ENCODE measurements around the gene PCDH7. TPM values are rescaled to one million over a fixed set of nuclear protein-coding genes. Genes with fewer than 3 reads are reported as not detected.
A peak's percentile ranks its signal among the peaks of the same experiment; 100 is the strongest.

PCDH7 gene
- total and polyA plus RNA-seq, 7 donors: 0.60 to 221 (median 156) TPM

DNA sequence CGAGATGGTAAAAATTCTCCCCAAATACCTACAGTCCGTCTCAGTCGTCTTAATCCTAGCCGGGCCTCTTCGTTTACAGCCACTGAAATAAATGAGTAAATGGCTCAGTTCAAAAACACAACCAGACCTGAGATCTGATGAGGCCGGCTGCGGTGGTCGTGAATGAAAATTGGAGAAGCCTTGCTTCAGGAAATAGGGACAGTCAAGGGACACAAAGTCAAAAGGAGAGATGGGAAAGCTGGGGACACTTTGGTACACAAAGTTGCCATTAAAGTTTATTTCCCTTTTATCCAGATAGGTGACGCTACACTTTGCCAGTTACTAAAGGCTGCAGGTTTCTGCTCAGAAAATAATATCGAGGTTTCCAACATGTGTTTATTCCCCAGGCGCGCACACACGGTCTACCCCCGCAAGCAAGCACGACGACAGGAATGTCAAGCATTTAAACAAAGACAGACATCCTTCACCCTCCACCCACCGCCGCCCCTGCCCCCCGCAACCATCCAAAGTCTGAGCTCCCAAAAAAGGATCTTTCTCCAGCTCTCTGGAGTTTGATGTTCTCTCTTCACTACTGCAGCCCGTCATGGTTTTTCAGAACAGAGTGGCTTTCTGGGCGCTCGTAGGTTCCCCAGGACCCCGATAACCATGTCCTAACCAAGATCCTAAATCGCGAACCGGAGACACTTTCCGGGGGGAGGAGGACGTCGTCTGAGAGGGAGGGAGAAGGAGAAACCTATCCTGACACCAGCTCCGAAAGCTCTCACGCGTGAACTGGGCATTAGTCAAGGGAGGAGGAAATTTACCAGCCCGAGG lies 1.3 kb upstream of the PCDH7 start:
- 1 to 2% methylated on average over 33 of the region's 33 CpGs for WGBS, 2 donors
- peak overlapping the region; percentile 62 to 92 (median 80) for H3K4me3 ChIP-seq
- peaks cover 0 to 5% (median 0%) of the 10 kb centered on the region in 3 donors for H3K27me3 ChIP-seq
- H3K4me1 ChIP-seq: peaks cover 0 to 10% (median 5%) of the 10 kb centered on the region in 4 donors
- H3K36me3 ChIP-seq: no peaks in the 10 kb centered on the region
- intact Hi-C loops (cut with DNase I): loop anchor here (10.0 kb wide), 2 partner anchors 426 to 636 kb away; no protein-coding TSS in a partner anchor
- no peak for TF ChIP-seq EP300 (IDR thresholded peaks at IDR 0.05)
- TF ChIP-seq, protein P1, sequence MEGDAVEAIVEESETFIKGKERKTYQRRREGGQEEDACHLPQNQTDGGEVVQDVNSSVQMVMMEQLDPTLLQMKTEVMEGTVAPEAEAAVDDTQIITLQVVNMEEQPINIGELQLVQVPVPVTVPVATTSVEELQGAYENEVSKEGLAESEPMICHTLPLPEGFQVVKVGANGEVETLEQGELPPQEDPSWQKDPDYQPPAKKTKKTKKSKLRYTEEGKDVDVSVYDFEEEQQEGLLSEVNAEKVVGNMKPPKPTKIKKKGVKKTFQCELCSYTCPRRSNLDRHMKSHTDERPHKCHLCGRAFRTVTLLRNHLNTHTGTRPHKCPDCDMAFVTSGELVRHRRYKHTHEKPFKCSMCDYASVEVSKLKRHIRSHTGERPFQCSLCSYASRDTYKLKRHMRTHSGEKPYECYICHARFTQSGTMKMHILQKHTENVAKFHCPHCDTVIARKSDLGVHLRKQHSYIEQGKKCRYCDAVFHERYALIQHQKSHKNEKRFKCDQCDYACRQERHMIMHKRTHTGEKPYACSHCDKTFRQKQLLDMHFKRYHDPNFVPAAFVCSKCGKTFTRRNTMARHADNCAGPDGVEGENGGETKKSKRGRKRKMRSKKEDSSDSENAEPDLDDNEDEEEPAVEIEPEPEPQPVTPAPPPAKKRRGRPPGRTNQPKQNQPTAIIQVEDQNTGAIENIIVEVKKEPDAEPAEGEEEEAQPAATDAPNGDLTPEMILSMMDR (IDR thresholded peaks at IDR 0.05): peak in 1 of 4 experiments; percentile 28
- H3K9me3 ChIP-seq: no peaks in the 10 kb centered on the region
- no peak for DNase-seq
- H3K27ac ChIP-seq: peak overlapping the region; percentile 78 to 89 (median 84)

DNA sequence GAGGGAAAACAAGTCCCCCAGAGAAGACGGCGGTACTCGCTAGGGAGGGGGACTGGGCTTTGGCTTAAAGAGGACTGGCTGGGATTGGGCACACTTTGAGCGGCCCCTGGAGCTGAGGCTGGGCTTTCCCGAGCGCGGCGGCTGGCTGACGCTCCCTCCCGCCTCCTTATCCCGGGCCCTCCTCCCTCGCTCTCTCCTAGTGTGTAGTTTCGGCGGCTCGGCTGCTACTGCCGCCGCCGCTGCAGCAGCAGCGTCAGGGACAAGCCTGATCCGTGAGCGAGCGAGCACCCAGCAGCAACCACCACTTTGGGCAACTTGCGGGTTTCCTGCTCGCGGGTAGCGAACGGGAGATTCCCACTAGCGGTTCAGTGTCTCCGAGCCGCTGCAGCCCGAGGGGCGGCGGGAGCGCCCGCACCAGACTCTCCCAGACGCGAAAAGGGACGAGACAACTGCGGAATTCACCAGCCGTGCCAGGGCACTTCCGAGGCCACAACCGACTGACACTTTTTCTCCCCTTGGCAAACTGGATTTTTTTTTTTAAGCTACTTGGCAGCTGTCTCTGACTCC lies 632 bp upstream of the PCDH7 start:
- TF ChIP-seq, protein P1 (IDR thresholded peaks at IDR 0.05): no peak
- TF ChIP-seq POLR2AphosphoS5 (IDR thresholded peaks at IDR 0.05) (peak; percentile 18 to 73 (median 62)), POLR2A (IDR thresholded peaks at IDR 0.05) (peak in 1 of 2 donors; percentile 36), EP300 (IDR thresholded peaks at IDR 0.05) (no peak)
- DNase-seq: peak; percentile 86
- peaks cover 0 to 10% (median 5%) of the 10 kb centered on the region in 4 donors for H3K4me1 ChIP-seq

DNA sequence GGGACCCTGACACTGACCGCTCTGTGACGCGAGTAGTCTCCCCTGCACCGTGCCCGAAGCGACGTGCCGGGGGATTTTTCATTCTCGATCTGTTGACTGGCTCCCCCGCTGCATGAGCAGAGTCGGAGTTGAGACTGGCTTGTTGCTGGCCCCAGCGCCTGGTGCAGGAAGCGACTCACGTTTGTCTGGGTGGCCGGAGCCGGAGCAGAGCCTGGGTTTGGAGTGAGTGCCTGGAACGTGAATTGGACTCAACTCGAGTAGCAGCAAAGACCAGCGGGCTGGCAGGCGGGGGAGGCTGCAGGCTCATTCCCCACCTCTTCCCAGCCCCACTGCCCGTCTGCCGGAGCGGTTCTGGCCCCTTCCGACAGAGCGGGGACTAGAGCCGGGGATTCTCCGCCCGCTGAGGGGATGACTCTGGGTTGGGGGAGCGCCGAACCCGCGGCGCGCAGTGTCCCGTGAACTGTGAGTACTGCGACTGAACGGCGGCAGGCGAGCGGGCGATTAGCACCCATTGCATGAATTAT lies 554 bp downstream of the PCDH7 start:
- DNase-seq: peak; percentile 73
- Histone ChIP-seq H3K27ac (peak overlapping the region; percentile 78 to 89 (median 84)), H3K27me3 (peaks cover 0 to 5% (median 0%) of the 10 kb centered on the region in 3 donors), H3K36me3 (no peaks in the 10 kb centered on the region), H3K9me3 (no peaks in the 10 kb centered on the region), H3K4me3 (peak overlapping the region; percentile 62 to 92 (median 80)), H3K4me1 (peaks cover 0 to 10% (median 5%) of the 10 kb centered on the region in 4 donors)
- TF ChIP-seq POLR2A (IDR thresholded peaks at IDR 0.05) (no peak), POLR2AphosphoS5 (IDR thresholded peaks at IDR 0.05) (no peak), EP300 (IDR thresholded peaks at IDR 0.05) (no peak)
- TF ChIP-seq, protein P1 (IDR thresholded peaks at IDR 0.05): no peak
- intact Hi-C loops (cut with DNase I): loop anchor here (5.0 to 10.0 kb wide), 3 partner anchors 147 to 374 kb away; no protein-coding TSS in a partner anchor
- WGBS, 2 donors: 2% methylated on average over 41 of the region's 41 CpGs

More for the DNA sequence above, 632 bp upstream of the PCDH7 start:
- H3K27ac ChIP-seq: peak overlapping the region; percentile 78 to 89 (median 84)
- H3K36me3 ChIP-seq: no peaks in the 10 kb centered on the region
- 1% methylated on average over 42 of the region's 42 CpGs for WGBS, 2 donors
- no peaks in the 10 kb centered on the region for H3K9me3 ChIP-seq
- peaks cover 0 to 5% (median 0%) of the 10 kb centered on the region in 3 donors for H3K27me3 ChIP-seq
- H3K4me3 ChIP-seq: peak overlapping the region; percentile 62 to 92 (median 80)
- intact Hi-C loops (cut with DNase I): loop anchor here (5.0 to 10.0 kb wide), 5 partner anchors 148 to 635 kb away; no protein-coding TSS in a partner anchor

DNA sequence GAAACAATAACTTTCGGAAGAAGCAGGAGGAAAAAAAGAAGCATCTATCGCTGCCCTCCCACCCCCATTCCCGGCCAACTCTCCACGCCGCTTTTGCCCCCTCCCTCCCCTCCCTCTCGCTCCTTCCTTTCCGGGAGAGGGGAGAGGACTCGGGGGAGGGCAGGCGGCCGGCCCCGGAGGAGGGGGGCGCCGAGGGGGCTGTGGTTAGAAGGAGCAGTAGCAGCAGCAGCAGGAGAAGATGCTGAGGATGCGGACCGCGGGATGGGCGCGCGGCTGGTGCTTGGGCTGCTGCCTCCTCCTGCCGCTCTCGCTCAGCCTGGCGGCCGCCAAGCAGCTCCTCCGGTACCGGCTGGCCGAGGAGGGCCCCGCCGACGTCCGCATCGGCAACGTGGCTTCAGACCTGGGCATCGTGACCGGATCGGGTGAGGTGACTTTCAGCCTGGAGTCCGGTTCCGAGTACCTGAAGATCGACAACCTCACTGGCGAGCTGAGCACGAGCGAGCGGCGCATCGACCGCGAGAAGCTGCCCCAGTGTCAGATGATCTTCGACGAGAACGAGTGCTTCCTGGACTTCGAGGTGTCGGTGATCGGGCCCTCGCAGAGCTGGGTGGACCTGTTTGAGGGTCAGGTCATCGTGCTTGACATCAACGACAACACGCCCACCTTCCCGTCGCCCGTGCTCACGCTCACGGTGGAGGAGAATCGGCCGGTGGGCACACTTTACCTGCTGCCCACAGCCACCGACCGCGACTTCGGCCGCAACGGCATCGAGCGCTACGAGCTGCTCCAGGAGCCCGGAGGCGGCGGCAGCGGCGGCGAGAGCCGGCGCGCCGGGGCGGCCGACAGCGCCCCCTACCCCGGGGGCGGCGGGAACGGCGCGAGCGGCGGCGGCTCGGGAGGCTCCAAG lies 1.3 kb downstream of the PCDH7 start:
- WGBS, 2 donors: 2 to 3% methylated on average over 94 to 95 of the region's 95 CpGs
- intact Hi-C loops (cut with DNase I): loop anchor here (5.0 to 10.0 kb wide), 3 partner anchors 146 to 373 kb away; no protein-coding TSS in a partner anchor
- peak overlapping the region; percentile 78 to 89 (median 84) for H3K27ac ChIP-seq

More for the DNA sequence above, 1.3 kb downstream of the PCDH7 start:
- no peaks in the 10 kb centered on the region for H3K9me3 ChIP-seq
- DNase-seq: peak; percentile 72
- peak in 1 of 4 donors; percentile 3 for TF ChIP-seq POLR2AphosphoS5 (IDR thresholded peaks at IDR 0.05)
- TF ChIP-seq, protein P1 (IDR thresholded peaks at IDR 0.05): peak in 1 of 4 experiments; percentile 47
- no peak for TF ChIP-seq POLR2A (IDR thresholded peaks at IDR 0.05)
- no peak for TF ChIP-seq EP300 (IDR thresholded peaks at IDR 0.05)
- peak overlapping the region; percentile 62 to 92 (median 80) for H3K4me3 ChIP-seq
- peaks cover 0 to 5% (median 0%) of the 10 kb centered on the region in 3 donors for H3K27me3 ChIP-seq
- H3K36me3 ChIP-seq: no peaks in the 10 kb centered on the region
- H3K4me1 ChIP-seq: peaks cover 0 to 10% (median 2%) of the 10 kb centered on the region in 4 donors

Data from sigmoid colon (tissue), 7 donors.